RWPE1 (cell line): ENCODE results near the gene CALHM4.

Experiments
- CTCF ChIA-PET: fragments of 350-600 bp; sonication (Branson Sonifier 250); formaldehyde crosslinking; extraction: SDS; loops from one replicate; lab custom pipeline; 2021; lab: Yijun Ruan, JAX
- POLR2A ChIA-PET: fragments of 400-600 bp; formaldehyde crosslinking; extraction: SDS; loops from one replicate; lab custom pipeline; 2020; ENCODE audit warnings: antibody characterized with exemption; ENCODE audit not compliant: low non-redundant PET; lab: Yijun Ruan, JAX
- DNase-seq: peaks from one replicate; pipeline ENCODE4 v3.0.0; 2012; ENCODE audit warnings: low spot score
- H3K27ac ChIP-seq: fragments of 450-650 bp; 2 replicates; pipeline ENCODE4 v1.5.1; 2017
- CTCF ChIP-seq: fragments of 450-650 bp; conservative IDR thresholded peaks from 2 replicates; pipeline ENCODE4 v1.5.1; 2017; ENCODE audit warnings: low read depth, mild to moderate bottlenecking

Gene CALHM4

GRCh38 chr6:116528133-116528532, 25.4 kb upstream of the CALHM4 start:
- CTCF ChIA-PET, result no interaction called here
- POLR2A ChIA-PET, result no interaction called here
- no peak for TF ChIP-seq CTCF
- DNase-seq, result no peak
- no peak overlapping the region for H3K27ac ChIP-seq

- no peak overlapping the region for H3K27ac ChIP-seq
- TF ChIP-seq CTCF, result no peak
- POLR2A ChIA-PET, result no interaction called here
- CTCF ChIA-PET, result no interaction called here
- DNase-seq, result no peak
These were observed 24.8 kb upstream of the CALHM4 start for GRCh38 chr6:116528780-116529179.

- POLR2A ChIA-PET, result no interaction called here
- H3K27ac ChIP-seq, result no peak overlapping the region
- no peak for TF ChIP-seq CTCF
- DNase-seq, result no peak
- CTCF ChIA-PET, result no interaction called here
These were observed 23.9 kb upstream of the CALHM4 start for GRCh38 chr6:116529466-116530290.

GRCh38 chr6:116530436-116530835, 23.1 kb upstream of the CALHM4 start:
- ChIA-PET POLR2A (no interaction called here), CTCF (no interaction called here)
- no peak for DNase-seq
- no peak overlapping the region for H3K27ac ChIP-seq
- no peak for TF ChIP-seq CTCF

- TF ChIP-seq CTCF, result peak; percentile 64
- no peak overlapping the region for H3K27ac ChIP-seq
- POLR2A ChIA-PET, result no interaction called here
- CTCF ChIA-PET, result interaction anchor here (0.6 to 4.0 kb wide), 2 partner anchors 30 to 263 kb away, joined by 3 to 13 read pairs; no protein-coding TSS in a partner anchor
- DNase-seq, result peak; percentile 57
These were observed 21.6 kb upstream of the CALHM4 start for GRCh38 chr6:116531675-116532570.

- no peak for TF ChIP-seq CTCF
- ChIA-PET CTCF (interaction anchor here (0.6 to 4.0 kb wide), 4 partner anchors 22 to 265 kb away, joined by 3 to 14 read pairs (median 8); partner anchors contain the start of gene CALHM6), POLR2A (no interaction called here)
- H3K27ac ChIP-seq, result no peak overlapping the region
- DNase-seq, result no peak
These were observed 20.2 kb upstream of the CALHM4 start for GRCh38 chr6:116533233-116533957.
